Loucy (cell line): ENCODE results near the gene GPC5.

Experiments used
- H2AFZ ChIP-seq: fragments of 200-600 bp; sonication (generic); 2 replicates; pipeline ENCODE4 v1.6.0; 2016; ENCODE audit warnings: antibody characterized with exemption, mild to moderate bottlenecking, low read length, moderate library complexity
- H3F3A ChIP-seq: fragments of 200-600 bp; 2 replicates; pipeline ENCODE4 v1.6.0; 2016; ENCODE audit warnings: antibody characterized with exemption, low read depth, mild to moderate bottlenecking
- H3K27me3 ChIP-seq: fragments of 200-600 bp; sonication (generic); 2 replicates; pipeline ENCODE4 v1.6.1; 2014; ENCODE audit warnings: low read length, mild to moderate bottlenecking; ENCODE audit not compliant: insufficient read depth, poor library complexity, severe bottlenecking
- H3K36me3 ChIP-seq: fragments of 200-600 bp; sonication (generic); 2 replicates; pipeline ENCODE4 v1.6.1; 2016; ENCODE audit warnings: low read length; ENCODE audit not compliant: insufficient read depth
- H3K4me1 ChIP-seq: fragments of 200-600 bp; sonication (generic); 2 replicates; pipeline ENCODE4 v1.5.1; 2014; ENCODE audit warnings: low read length, mild to moderate bottlenecking; ENCODE audit not compliant: insufficient read depth, poor library complexity, severe bottlenecking
- H3K4me2 ChIP-seq: fragments of 200-600 bp; sonication (generic); 2 replicates; pipeline ENCODE4 v1.6.0; 2014; ENCODE audit warnings: antibody characterized with exemption, low read length, low read depth, mild to moderate bottlenecking; ENCODE audit not compliant: poor library complexity, severe bottlenecking
- H3K4me3 ChIP-seq: fragments of 200-600 bp; sonication (generic); 2 replicates; pipeline ENCODE4 v1.5.1; 2014; ENCODE audit warnings: low read length, mild to moderate bottlenecking, mixed read lengths; ENCODE audit not compliant: poor library complexity, severe bottlenecking
- H3K79me2 ChIP-seq: fragments of 200-600 bp; sonication (generic); 2 replicates; pipeline ENCODE4 v1.6.1; 2014; ENCODE audit warnings: low read length; ENCODE audit not compliant: insufficient read depth
- H3K9ac ChIP-seq: fragments of 200-600 bp; sonication (generic); 2 replicates; pipeline ENCODE4 v1.6.0; 2014; ENCODE audit warnings: mild to moderate bottlenecking, low read depth, low read length, moderate library complexity; ENCODE audit not compliant: poor library complexity, severe bottlenecking
- H3K9me2 ChIP-seq: fragments of 200-600 bp; sonication (generic); replicated peaks from 2 replicates; pipeline ENCODE4 v1.6.1; 2016; ENCODE audit warnings: low read depth, low read length, mixed read lengths
- H3K9me3 ChIP-seq: fragments of 200-600 bp; sonication (generic); 2 replicates; pipeline ENCODE4 v1.6.1; 2014; ENCODE audit warnings: mild to moderate bottlenecking, antibody characterized with exemption, low read length, low read depth; ENCODE audit not compliant: insufficient read depth
- H4K20me1 ChIP-seq: fragments of 200-600 bp; sonication (generic); 2 replicates; pipeline ENCODE4 v1.6.0; 2014; ENCODE audit warnings: antibody characterized with exemption, low read length, mild to moderate bottlenecking; ENCODE audit not compliant: insufficient read depth, poor library complexity, severe bottlenecking
- EZH2phosphoT487 ChIP-seq: fragments of 200-600 bp; IDR thresholded peaks from 2 replicates; pipeline ENCODE4 v1.6.1; 2018; ENCODE audit warnings: antibody characterized with exemption, mild to moderate bottlenecking, moderate library complexity, borderline replicate concordance
- TF ChIP-seq, protein P1 (sequence below): fragments of 200-600 bp; sonication (generic); conservative IDR thresholded peaks from 2 replicates; pipeline ENCODE4 v1.5.1; 2014; ENCODE audit warnings: mild to moderate bottlenecking, antibody characterized with exemption, low read length

Gene GPC5

DNA sequence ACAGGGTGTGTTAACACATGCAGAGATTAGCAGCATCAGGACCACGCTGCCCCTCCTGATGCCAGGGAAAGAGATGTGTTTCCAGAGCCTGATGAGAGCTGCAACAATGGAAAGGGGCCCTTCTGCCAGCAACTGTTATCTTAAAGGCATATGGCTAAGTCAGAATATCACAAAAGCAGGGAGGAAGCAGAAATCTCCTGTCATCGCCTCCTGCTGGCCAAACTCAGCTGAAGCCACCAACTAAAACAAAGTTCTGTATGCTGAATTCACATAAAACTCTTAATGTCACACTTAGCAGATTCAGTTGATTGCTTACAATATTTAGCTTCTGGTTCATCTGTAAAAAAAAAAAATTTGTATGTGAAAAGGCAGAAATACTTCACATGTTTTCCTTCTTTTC is 178.2 kb downstream of the GPC5 start:
- Histone ChIP-seq H3K9me3 (no peaks in the 10 kb centered on the region), H3K4me1 (no peaks in the 10 kb centered on the region), H3K9ac (no peak overlapping the region)

DNA sequence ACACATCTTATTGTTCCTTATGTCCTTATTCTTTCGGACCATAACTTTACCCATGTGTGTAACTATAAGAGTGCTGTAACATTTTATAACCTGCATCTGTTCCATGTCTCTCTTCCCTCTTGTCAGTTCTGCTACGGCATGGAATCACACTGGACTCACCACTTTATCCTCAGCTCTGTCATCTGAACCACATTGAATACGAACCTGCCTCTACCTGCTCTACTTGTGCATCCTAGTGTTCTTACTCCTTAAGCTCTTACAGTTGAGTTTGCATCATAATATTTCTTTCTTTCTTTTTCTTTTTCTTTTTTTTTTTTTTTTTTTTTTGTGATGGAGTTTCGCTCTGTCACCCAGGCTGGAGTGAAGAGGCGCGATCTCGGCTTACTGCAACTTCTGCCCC is 180.9 kb downstream of the GPC5 start:
- H3K27me3 ChIP-seq: no peaks in the 10 kb centered on the region
- no peaks in the 10 kb centered on the region for H3F3A ChIP-seq
- no peak overlapping the region for H3K4me3 ChIP-seq
- no peak overlapping the region for H3K9ac ChIP-seq
- H2AFZ ChIP-seq: no peak overlapping the region
- no peak overlapping the region for H3K4me2 ChIP-seq
- H3K9me3 ChIP-seq: no peaks in the 10 kb centered on the region
- TF ChIP-seq, protein P1, sequence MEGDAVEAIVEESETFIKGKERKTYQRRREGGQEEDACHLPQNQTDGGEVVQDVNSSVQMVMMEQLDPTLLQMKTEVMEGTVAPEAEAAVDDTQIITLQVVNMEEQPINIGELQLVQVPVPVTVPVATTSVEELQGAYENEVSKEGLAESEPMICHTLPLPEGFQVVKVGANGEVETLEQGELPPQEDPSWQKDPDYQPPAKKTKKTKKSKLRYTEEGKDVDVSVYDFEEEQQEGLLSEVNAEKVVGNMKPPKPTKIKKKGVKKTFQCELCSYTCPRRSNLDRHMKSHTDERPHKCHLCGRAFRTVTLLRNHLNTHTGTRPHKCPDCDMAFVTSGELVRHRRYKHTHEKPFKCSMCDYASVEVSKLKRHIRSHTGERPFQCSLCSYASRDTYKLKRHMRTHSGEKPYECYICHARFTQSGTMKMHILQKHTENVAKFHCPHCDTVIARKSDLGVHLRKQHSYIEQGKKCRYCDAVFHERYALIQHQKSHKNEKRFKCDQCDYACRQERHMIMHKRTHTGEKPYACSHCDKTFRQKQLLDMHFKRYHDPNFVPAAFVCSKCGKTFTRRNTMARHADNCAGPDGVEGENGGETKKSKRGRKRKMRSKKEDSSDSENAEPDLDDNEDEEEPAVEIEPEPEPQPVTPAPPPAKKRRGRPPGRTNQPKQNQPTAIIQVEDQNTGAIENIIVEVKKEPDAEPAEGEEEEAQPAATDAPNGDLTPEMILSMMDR: no peak
- TF ChIP-seq EZH2phosphoT487: no peak
- H3K79me2 ChIP-seq: no peaks in the 10 kb centered on the region
- no peaks in the 10 kb centered on the region for H4K20me1 ChIP-seq
- H3K36me3 ChIP-seq: no peaks in the 10 kb centered on the region
- H3K4me1 ChIP-seq: no peaks in the 10 kb centered on the region
- H3K9me2 ChIP-seq: no peaks in the 10 kb centered on the region

More for the DNA sequence above, 178.2 kb downstream of the GPC5 start:
- Histone ChIP-seq H3K9me2 (no peaks in the 10 kb centered on the region), H4K20me1 (no peaks in the 10 kb centered on the region), H3K79me2 (no peaks in the 10 kb centered on the region), H3K36me3 (no peaks in the 10 kb centered on the region), H2AFZ (no peak overlapping the region), H3K4me3 (no peak overlapping the region), H3K27me3 (no peaks in the 10 kb centered on the region), H3K4me2 (no peak overlapping the region), H3F3A (no peaks in the 10 kb centered on the region)
- TF ChIP-seq, protein P1: peak; percentile 35
- no peak for TF ChIP-seq EZH2phosphoT487

DNA sequence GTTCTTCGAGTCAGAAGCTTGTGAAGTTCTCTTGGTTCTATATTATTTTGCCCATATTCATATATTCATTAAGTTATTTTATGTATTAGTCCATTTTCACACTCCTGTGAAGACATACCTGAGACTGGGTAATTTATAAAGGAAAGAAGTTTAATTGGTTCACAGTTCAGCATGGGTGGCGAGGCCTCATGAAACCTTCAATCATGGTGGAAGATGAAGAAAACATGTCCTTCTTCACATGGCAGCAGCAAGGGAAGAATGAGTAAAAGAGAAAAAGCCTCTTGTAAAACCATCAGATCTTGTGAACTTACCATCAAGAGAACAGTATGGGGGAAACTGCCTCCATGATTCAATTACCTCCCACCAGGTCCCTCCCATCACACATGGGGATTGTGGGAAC is 182.3 kb downstream of the GPC5 start:
- Histone ChIP-seq H3K4me2 (no peak overlapping the region), H2AFZ (no peak overlapping the region), H3K4me3 (no peak overlapping the region), H3K36me3 (no peaks in the 10 kb centered on the region), H3K79me2 (no peaks in the 10 kb centered on the region), H3K9ac (no peak overlapping the region), H3K27me3 (no peaks in the 10 kb centered on the region), H4K20me1 (no peaks in the 10 kb centered on the region), H3K9me3 (no peaks in the 10 kb centered on the region), H3K9me2 (no peaks in the 10 kb centered on the region), H3K4me1 (no peaks in the 10 kb centered on the region), H3F3A (no peaks in the 10 kb centered on the region)
- TF ChIP-seq, protein P1: no peak
- TF ChIP-seq EZH2phosphoT487: no peak
